VCaP (cell line): ENCODE data around the gene GPR135.

Source experiments
- H3K27ac ChIP-seq: fragments of 450-650 bp; 2 replicates; pipeline ENCODE4 v1.5.1; 2017
- TF ChIP-seq, protein P1 (sequence below): fragments of 450-650 bp; conservative IDR thresholded peaks from 2 replicates; pipeline ENCODE4 v1.5.1; 2017; ENCODE audit warnings: mild to moderate bottlenecking, moderate library complexity

The GPR135 gene

DNA sequence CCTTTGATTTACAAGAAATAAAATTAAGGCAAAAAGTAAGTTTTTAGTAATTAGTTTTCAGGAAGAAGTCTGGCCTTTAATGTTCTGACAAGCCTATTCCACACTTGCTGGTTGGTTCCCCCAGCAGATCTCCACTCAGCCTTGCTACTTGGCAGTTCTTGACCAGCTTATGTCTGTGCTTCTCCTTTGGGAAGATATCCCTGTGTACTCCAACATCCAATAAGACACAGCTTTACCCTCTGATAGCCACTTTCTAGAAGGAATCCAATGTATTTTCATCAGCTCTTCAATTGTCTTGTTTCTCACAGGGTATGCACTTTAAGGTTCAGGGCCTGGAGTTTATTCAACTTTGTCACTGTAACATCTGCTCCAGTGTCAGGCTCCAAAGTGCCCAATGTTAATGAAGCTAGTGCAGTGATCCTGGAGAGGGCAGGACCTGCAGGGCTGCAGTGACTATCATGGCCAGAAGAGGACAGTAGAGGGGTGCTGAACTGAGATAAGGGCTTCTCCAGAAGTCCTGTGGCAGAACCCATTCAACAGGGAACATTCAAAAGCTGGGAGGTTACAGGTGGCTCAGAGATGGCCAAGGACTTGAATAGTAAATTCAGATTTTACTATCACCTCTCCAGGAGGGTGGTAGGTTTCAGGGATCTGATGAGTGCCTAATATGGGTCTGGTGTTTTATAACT lies 42.0 kb upstream of the GPR135 start:
- TF ChIP-seq, protein P1, sequence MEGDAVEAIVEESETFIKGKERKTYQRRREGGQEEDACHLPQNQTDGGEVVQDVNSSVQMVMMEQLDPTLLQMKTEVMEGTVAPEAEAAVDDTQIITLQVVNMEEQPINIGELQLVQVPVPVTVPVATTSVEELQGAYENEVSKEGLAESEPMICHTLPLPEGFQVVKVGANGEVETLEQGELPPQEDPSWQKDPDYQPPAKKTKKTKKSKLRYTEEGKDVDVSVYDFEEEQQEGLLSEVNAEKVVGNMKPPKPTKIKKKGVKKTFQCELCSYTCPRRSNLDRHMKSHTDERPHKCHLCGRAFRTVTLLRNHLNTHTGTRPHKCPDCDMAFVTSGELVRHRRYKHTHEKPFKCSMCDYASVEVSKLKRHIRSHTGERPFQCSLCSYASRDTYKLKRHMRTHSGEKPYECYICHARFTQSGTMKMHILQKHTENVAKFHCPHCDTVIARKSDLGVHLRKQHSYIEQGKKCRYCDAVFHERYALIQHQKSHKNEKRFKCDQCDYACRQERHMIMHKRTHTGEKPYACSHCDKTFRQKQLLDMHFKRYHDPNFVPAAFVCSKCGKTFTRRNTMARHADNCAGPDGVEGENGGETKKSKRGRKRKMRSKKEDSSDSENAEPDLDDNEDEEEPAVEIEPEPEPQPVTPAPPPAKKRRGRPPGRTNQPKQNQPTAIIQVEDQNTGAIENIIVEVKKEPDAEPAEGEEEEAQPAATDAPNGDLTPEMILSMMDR = peak; percentile 98
- no peak overlapping the region for H3K27ac ChIP-seq

DNA sequence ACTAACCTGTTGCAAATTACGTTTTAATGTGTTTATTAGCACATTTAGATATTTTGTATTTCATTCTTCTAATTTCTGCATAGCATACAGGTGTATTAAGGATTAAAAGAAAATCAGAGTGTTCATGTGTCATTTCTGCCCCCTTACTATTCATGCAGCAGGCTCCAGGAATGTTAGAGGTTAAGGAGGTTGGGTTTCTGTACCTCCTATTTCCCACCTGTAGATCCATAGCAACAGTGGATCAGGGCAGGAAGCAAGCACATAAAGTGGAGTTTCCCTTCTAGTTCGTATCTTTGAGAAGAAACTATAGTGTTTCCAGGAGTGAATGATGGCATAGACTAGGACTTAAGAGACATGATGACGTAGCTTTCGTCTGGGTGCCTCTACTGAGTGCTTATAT lies 38.1 kb upstream of the GPR135 start:
- TF ChIP-seq, protein P1 = no peak

DNA sequence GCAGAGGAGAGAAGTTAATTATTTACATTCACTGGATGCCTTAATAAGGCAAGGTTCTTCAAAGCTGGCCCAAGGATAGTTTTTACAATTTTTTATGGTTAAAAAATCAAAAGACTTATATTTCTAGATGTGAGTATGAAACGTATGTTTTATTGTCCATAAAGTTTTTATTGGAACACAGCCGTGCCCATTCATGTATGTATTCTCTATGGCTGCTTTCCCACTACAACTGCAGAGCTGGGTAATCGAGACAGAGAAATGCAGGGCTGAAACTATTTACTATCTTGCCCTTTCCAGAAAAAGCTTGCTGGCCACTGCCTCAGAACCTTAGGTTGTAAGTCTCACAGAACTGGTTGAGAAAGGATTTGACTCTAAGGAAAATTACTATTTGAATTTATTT lies 35.6 kb upstream of the GPR135 start:
- TF ChIP-seq, protein P1 = no peak
- H3K27ac ChIP-seq = peak overlapping the region; percentile 7; the same call in 1 of the 2 replicates

More for the DNA sequence above, 38.1 kb upstream of the GPR135 start:
- no peak overlapping the region for H3K27ac ChIP-seq

DNA sequence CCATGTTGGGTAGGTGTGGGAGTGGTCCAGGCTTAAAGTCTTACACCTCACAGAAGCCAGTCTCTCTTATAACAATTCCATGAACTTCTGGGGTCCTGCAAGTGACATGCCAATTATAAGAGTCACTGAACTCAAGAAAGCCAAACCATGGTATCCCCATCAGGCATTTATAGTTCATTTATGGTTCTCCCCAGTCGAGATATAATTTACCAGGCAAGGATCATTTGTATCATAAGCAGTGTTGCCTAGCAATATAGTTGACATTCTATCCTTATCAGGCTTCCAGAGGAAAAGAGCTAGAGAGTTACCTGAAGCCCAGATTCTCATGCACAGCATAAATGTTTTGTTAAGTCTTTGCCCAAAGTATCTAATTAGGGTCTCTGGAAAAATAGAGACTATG lies 27.2 kb upstream of the GPR135 start:
- TF ChIP-seq, protein P1 = no peak
- no peak overlapping the region for H3K27ac ChIP-seq

DNA sequence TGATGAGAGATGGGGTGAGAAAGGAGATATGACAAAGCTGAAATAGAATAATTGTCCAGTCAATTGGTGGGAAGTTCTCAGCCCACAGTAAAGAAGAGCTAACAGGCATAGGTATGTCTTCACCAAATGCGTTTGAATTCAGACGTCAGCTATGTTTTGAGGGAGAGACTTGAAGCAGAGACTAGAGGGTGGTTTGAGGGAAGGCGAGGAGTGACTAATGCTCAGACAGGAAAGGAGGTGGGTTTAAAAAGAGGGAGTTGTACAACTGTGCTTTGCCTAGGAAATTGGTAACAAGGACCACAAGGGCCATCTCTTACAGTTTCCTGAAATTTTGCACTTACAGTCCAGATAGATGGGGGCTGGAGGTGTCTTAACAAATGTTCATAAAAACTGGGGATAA lies 25.6 kb upstream of the GPR135 start:
- H3K27ac ChIP-seq = no peak overlapping the region

DNA sequence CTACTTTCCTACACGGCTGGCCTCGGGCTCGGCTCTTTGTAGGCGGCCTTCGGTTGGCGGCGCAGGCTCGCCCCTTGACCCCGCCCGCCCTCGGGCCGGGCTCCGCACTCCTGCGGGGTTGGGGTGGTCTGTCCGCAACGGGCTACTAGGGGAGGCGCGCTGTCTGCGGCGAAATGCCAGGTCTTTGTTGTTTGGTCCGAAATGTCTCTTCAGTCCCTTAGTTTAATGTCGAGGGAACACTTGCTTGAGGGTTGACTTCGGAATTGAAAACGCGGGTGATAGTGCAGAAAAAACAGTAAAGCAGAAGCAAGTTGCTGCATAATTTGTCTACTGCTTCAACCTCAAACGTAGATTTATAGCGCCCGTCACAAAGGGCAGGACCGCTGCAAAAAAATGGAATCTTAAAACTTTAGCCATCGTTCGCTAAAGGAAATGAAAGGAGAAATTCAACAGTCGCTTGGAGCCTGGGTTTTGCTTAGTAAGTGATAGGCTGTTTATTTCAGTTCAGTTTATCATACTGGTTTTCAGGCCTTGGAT lies 19.5 kb upstream of the GPR135 start:
- H3K27ac ChIP-seq = peak overlapping the region; percentile 94
- TF ChIP-seq, protein P1 = no peak

More for the DNA sequence above, 25.6 kb upstream of the GPR135 start:
- TF ChIP-seq, protein P1 = no peak

DNA sequence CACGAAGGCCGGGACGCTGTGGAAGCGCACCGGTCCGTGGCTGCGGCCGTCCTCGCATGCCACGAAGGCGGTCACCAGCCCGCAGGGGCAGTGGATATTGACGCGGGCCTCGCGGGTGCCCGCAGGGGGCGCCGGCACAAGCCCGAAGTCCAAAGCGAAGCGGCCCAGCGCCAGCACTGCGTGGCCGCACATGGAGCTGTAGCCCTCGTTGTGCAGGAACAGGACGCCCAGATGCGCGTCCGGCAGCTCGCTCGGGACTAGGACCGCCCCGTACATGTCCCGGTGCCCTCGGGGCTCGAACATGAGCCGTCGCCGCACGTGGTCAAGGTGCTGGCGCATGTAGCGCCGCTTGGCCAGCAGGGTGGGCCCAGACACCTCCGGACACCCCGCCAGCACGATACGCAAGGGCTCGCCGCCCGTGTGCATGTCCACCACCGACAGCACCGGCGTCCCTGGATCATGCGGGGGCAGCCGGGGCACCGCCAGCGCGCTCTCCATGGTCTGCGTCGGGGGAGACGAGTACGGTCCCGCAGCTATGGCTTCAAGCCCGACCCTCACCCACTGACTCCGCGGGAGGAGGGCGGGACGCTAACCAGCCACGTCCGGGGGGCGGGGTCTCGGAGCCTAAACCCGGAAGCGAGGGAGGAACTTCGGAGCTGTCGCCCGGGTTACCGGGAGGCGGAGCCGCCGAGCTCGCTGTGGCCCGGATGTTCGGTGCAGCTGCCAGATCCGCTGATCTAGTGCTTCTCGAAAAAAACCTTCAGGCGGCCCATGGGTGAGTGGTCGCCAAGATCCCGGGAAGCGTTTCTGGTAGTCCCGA lies 18.8 kb upstream of the GPR135 start, which contains the start of the genes JKAMP and L3HYPDH:
TSS of gene JKAMP (plus strand) at position 699 of the 820 bp plus-strand sequence. CDS start at position 772, 73 bp downstream.
TSS of gene L3HYPDH (minus strand) at position 590 of the 820 bp plus-strand sequence. CDS start at position 498, 92 bp downstream.
- H3K27ac ChIP-seq = peak within 1 kb of the TSS; percentile 94
- TF ChIP-seq, protein P1 = peak; percentile 84
